ENCODE measurements around the gene MAB21L3.

Gene MAB21L3

DNA sequence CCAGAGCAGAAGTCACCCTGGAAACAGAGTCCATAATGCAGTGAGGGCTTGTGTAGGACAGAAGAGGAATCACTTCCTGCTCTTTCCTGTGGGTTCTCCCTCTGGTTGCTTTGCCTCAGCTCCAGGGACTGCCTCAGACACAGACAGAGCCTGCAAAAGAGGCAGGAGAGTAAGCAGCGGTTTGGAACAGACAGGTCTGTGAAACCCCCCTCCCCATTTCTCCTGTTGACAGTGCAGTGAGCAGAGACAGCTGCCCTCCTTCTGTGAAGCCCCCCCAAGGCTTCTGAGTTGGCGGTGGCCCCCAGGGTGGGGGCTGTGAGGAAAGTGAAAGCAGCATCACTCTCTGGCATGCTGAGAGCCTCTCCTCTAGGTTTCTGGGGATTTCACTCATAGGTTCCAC is 53.0 kb downstream of the MAB21L3 start:
- no peak overlapping the region for H3K4me3 ChIP-seq (ENCODE audit: low read depth, low read length)

DNA sequence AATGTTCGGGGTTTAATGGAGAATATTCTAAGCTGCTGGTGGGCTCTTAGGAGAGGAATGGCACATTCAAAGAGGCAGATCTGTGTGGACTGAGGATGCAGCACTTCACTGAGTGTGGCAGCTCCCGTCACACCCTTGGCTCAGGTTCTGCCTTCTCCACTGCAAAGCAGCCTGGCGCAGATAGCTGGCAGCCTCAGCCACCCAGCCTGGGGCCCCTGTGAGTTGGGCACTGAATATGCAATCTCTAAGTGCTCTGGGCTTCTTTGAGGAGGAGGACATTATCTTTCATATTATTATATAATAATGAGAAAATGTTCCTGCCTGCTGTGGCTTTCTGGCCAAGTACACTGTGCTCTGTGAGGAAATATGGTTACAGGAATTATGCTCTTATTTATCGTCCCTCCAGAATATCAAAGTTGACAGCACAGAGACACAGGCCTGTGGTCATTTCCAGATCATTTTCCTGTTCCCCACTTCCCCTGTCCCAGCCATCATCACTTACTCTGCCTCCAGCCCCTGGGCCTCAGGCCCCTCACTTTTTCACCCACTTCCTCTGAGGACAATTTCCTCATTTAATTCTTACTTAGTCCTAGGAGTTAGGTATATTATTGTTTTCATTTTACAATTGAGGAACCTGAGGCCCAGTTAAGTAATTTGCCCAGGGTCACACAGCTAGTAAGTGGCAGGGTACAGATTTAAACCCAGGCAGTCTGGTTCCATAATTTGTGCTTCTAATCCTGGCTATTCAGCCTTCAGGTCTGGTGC is 53.6 kb downstream of the MAB21L3 start:
- H3K4me3 ChIP-seq (ENCODE audit: low read depth, low read length): no peak overlapping the region

DNA sequence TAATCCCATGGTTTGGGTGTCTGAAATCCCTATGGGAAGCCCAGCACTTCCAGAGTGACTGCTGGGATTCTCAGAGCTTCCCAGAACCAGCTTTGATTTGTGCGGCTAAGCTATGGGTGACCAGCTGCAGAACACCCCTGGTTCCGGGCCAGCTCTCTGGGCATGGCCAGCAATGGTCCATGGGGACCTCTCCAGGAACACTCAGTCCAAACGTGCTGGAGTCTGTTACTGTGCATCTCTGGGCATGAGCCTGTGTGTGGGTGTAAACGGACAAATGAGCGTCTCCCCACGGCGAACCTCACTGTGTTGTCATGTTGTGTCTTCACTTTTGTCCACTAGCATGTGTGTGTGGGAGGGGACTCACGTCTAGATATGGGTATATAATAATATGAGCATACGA is 54.4 kb downstream of the MAB21L3 start:
- H3K4me3 ChIP-seq (ENCODE audit: low read depth, low read length): no peak overlapping the region

DNA sequence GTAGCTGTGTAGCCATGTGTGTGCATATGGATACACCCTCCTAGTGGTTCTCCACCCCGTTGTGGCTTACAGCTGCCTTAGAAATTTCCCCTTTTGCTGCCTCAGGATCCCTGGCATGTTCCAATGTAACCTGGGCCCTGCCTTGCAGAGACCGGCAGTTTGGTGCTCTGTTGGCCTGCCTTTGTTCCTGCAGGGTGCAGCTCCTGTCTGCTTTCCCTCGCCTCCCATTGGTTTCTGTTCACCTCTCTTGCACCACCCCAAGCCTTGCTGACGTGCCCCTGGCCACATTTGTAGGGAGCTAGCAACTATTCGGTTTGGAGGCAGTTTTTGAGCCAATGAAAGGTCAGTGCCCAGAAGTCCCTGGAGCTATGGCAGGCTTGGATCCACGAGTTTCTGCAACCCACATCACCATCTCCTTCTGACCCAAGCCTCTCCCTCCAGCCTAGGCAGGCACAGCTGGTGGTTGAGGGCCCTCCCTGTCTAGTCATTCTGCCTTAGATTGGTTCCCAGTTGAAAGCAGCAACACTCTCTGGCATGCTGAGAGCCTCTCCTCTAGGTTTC is 54.9 kb downstream of the MAB21L3 start:
- no peak overlapping the region for H3K4me3 ChIP-seq (ENCODE audit: low read depth, low read length)

DNA sequence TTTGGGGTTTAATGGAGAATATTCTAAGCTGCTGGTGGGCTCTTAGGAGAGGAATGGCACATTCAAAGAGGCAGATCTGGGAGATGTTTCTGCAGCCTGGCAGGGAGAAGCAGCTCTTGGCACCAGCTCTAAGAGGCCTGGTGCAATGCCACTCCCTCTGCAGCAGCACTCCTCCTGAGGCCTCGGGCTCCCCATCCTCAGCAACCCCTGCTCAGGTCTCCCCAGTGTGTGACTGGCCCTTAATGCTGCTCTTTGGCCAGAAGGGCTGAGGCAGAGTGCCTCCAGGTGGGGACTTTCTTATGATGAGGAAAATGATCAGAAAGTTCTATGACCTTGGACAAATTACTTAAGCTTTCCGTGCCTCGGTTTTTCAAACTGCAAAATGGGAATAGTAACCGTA is 55.5 kb downstream of the MAB21L3 start:
- no peak overlapping the region for H3K4me3 ChIP-seq (ENCODE audit: low read depth, low read length)

DNA sequence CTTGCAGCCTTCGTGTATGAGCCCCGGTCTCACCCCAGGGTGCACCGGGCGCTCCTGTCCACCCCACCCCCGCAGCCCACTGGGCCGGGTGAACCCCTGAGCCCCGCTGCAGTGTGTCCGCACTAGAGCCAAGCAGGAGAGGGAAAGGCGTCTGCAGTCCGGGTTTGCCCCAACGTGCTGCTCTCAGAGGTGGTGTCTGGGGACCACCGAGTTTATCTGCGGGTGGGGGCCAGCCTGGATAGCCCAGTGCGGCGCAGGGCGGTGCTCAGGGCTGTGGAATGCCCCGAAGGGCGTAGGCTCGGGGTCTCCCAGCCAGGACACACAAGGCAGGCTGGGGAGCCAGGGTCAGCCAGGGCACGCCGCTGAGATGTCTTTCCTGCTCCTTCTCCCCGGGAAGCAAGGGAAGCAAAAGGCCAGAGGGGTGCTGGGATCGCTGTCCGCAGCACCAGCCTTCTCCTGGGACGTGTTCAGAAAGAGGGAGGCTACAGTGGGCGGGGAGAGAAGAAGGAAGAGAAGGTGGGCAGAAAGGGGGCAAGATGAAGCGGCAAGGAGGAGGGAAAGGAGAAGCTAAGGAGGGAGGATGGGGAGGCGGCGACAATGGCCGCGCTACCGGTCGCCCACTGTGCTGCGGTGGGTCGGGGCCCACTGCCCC is 56.6 kb downstream of the MAB21L3 start:
- H3K4me3 ChIP-seq (ENCODE audit: low read depth, low read length): peak overlapping the region; percentile 40

DNA sequence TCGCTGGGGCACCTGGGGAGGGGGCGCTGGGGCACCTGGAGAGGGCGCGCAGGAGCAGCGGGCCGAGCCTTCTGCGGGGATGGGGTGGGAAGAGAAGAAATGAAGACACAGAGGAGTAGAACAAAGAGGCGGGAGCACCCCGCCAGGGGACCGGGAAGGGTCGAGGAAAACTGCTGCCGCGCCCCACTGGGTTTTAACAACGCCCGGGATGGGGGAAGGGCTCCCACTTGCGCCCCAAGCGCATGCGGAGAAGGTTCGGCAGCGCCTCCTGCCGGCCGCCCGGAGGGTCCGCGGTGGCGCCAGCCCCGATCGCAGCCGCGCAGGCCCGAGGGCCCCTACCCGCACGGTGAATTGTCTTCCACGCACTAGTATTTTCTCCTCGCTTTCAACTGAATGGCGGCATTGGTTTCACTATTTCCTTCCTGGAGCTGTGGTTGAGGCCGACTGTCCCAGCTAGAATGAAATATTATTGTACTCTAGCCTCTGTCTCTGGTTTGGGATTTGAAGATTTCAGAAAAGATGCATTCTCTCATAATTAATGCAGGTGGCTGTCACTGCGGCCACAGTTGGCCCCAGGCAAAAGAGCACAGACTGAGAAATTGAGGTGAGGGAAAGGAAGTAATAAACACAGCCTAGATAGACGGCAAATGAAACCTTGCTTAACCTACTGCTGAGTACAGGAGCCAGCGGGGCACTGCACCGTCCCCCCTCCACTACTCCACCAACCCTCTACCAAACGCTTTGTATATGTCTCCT is 57.3 kb downstream of the MAB21L3 start:
- peak overlapping the region; percentile 40 for H3K4me3 ChIP-seq (ENCODE audit: low read depth, low read length)

DNA sequence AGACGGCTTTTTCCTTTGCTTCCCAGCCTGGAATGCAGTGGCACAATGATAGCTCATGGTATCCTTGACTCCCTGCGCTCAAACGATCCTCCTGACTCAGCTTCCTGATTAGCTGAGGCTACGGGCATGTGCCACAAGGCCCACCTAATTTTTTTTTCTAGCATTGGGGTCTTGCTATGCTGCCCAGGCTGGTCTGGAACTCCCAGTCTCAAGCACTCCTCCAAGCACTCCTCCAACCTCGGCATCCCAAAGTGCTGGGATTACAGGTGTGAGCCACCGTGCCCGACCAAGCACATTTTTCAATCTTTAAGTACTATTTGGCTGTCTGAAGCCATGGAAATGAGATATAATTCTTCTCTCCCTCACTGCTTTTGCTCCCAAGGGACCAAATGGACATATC is 58.7 kb downstream of the MAB21L3 start:
- H3K4me3 ChIP-seq (ENCODE audit: low read depth, low read length): no peak overlapping the region

DNA sequence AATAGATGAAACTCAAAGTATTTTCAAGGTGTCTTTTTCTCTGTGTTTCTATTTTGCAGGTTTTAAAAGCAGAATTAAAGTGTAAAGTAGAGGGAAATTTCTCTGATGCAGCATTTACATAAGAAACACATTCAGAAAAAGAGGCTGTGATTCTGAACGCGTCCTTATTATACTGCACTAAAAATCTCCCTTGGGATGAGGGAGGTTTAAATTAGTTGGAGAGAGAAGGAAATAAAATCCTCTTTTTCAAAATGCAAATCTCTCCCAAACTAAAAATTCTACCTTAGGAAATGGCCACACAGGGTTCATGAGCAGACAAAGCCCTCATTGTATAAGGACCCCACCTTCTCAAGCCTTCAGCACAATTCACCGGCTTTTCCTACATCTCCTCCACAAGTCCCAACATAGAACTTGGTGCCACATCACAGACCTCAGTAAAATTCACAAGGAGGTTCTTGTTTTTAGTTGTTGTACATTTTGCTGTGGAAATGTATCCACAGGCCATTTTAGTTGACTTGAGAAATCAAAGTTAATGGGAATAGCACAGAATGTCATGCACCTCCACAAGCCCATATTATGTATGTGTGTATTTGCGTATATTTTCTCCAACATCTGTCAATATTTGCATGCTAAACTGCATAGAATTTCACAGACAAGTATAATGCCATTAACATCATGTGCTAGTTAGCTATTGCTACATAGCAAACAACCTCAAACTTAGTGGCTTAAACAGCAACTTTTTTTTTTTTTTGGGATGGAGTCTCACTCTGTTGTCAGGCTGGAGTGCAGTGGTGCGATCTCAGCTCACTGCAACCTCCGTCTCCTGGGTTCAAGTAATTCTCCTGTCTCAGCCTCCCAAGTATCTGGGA is 59.8 kb downstream of the MAB21L3 start:
- H3K4me3 ChIP-seq (ENCODE audit: low read depth, low read length): no peak overlapping the region

DNA sequence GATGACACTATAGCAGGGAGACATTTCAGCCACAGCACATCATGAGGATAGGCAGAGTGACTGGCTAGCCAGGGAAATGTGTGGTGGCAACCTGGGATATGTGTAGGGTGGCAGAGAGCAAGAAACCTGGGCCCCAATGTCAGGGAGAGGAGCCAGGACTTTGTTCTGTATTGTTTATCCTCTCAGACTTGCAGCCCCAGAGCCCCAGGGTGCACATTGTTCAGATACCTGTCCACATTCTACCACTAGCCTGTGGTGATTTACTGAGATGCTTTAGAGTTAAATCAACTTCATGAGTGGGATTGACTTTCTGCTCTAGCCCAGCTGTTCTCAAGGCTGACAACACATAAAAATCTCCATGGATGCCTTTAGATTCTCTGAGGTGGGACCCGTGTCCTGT is 61.5 kb downstream of the MAB21L3 start:
- H3K4me3 ChIP-seq (ENCODE audit: low read depth, low read length): no peak overlapping the region

DNA sequence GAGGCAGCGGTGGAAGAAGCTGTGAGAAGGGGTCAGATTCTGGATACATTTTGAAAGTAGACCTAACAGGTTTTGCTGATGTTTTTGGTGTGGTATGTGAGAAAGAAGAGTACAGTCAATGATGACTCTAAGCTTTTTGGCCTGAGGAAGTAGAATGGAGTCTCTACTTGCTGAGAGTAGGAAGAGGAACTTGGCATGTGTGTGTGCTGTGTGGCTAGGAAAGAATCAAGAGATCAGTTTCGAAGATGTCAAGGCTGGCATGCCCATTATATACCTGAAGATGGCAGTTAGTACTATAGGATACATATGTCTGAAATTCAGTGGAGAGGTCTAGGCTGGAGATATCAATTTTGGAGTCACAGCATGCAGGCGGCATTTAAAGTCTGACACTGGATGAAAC is 64.4 kb downstream of the MAB21L3 start:
- H3K4me3 ChIP-seq (ENCODE audit: low read depth, low read length): no peak overlapping the region

DNA sequence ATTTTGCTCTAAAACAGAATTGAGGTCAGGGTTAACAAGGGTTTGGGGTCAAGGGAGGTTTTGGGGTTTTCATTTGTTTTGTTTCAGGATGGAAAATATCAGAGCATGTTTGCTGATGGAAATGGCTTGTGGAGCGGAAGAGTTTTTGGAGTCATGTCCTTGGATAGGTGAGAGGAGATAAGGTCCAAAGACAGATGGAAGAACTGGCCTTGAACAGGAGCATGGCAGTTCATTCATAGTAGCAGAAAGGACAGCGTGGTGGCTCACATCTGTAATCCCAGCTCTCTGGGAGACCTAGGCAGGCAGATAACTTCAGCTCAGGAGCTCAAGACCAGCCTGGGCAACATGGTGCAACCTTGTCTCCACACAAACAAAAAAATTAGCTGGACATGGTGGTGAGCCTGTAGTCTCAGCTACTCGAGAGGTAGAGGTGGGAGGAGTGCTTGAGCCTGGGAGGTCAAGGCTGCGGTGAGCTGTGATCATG is 65.1 kb downstream of the MAB21L3 start:
- H3K4me3 ChIP-seq (ENCODE audit: low read depth, low read length): no peak overlapping the region

DNA sequence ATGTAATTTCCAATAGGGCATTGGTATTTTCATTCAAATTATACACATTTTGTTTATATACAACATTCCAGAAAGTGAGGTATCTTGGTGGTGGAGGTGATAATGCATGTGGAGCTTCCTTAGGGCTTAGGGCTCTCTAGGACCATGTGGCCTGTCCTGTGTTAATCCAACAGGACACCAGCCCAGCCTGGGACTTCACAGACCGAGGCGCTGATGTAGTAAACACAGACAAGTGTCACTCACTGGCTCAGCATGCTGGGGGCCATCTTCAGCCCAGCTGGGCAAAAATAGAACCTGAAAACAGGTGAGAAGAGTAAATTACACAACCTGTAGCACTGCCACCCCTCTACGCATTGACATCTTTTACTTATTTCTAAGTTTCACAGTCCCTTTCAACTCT is 66.7 kb downstream of the MAB21L3 start:
- H3K4me3 ChIP-seq (ENCODE audit: low read depth, low read length): no peak overlapping the region

DNA sequence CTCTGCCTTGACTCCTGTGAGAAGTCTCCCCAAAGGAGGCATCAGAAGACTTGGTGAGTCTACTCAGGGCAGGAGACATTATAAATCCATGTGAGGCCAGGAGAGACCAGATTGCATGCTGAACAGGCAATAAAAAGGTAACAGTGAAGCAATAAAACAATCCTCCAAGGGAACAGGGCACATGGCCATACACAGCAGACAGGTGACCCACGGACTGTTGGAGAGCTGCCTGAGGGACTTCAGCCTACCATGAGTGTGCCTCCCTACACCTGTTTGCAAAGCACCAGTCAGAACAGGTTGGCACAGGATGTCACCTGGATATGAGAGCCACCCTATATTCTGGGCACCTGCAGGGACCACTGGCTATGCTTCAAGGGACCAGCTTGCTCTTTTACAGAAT is 67.6 kb downstream of the MAB21L3 start:
- H3K4me3 ChIP-seq (ENCODE audit: low read depth, low read length): no peak overlapping the region

DNA sequence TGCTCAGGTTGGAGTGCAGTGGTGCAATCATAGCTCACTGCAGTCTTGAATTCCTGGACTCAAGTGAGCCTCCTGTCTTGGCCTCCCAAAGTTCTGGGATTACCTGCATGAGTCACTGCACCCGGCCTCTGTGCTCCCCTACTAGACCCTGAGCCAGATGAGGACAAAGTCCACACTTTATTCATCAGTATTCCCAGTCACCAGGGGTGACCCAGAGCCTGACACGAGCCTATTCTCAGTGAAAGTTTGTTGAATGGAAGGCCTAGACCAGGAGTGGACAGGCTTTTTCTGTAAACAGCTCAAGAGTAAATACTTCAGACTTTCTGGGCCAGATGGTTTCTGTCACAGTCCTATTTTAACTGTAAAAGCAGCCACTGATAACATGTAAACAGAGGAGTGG is 68.2 kb downstream of the MAB21L3 start:
- no peak overlapping the region for H3K4me3 ChIP-seq (ENCODE audit: low read depth, low read length)

DNA sequence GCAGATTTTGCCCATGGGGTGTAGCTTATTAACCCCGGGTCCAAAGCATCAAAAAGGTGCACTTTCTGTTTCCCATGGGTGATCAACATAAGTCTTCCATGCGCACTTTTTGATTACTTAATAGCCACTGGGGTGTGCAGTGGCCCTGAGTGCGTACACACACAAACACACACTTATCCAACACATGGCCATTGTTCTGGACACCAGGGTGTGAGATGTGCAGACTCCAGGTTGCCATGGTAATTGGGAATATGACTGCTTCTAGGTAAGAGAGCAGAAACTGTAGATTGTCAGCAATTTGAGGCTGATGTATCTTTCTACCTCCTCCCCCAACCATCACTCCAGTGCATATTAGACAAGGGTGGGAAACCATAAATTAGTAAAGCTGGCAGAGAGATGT is 68.8 kb downstream of the MAB21L3 start:
- H3K4me3 ChIP-seq (ENCODE audit: low read depth, low read length): no peak overlapping the region

DNA sequence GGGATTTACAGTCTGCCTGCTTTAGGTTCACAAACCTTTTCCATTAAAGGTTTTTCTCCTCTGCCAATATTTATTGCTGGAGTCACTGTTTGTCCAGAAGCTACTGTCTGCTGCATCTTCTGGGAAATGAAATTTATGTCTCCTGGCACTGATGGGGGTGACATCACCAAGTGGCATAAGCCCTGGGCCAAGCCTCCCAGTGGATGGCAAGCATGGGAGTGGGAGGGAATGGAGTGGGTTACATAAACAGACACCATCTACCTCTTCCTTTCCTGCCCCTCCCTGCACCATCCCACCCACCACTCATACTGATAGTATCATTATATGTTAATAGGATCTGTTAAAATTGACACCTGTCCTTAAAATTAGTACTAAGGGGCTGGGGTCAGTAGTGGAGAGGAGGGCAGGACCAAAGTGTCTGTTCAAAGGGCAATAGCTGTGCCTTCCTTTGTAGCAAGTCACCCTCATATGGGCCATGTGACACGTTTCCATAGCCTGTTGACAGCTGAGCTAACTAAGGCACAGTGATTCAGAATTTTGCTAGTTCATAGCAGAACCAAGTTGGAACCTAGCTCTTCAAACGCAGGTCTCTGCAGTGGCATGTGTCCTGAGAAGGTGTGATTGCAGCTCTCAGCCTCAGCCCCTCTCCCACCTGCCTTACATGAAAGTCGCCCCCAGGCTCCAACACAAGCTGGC is 71.0 kb downstream of the MAB21L3 start:
- no peak overlapping the region for H3K4me3 ChIP-seq (ENCODE audit: low read depth, low read length)
